ENCODE results near the gene ZBTB34.

- no peak for TF ChIP-seq POLR2A (IDR thresholded peaks at IDR 0.05)
- TF ChIP-seq, protein P1, sequence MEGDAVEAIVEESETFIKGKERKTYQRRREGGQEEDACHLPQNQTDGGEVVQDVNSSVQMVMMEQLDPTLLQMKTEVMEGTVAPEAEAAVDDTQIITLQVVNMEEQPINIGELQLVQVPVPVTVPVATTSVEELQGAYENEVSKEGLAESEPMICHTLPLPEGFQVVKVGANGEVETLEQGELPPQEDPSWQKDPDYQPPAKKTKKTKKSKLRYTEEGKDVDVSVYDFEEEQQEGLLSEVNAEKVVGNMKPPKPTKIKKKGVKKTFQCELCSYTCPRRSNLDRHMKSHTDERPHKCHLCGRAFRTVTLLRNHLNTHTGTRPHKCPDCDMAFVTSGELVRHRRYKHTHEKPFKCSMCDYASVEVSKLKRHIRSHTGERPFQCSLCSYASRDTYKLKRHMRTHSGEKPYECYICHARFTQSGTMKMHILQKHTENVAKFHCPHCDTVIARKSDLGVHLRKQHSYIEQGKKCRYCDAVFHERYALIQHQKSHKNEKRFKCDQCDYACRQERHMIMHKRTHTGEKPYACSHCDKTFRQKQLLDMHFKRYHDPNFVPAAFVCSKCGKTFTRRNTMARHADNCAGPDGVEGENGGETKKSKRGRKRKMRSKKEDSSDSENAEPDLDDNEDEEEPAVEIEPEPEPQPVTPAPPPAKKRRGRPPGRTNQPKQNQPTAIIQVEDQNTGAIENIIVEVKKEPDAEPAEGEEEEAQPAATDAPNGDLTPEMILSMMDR (IDR thresholded peaks at IDR 0.05): no peak
Measured at GRCh38 chr9:126838895-126839294, 21.5 kb upstream of the ZBTB34 start.
